H9 (cell line): ENCODE measurements around the gene PATL1. TPM values are rescaled to one million over a fixed set of nuclear protein-coding genes. Genes with fewer than 3 reads are reported as not detected.

Experiments
- DNase-seq: peaks from one replicate; pipeline ENCODE4 v3.0.0-alpha.2; 2017
- H2AFZ ChIP-seq: one replicate; pipeline ENCODE4 v1.6.1; 2013; ENCODE audit warnings: mild to moderate bottlenecking, low read length, control low read depth, moderate library complexity
- H2AK5ac ChIP-seq: 2 replicates; pipeline ENCODE4 v1.6.1; 2013; ENCODE audit warnings: low read length, control low read depth, mixed read lengths; ENCODE audit not compliant: insufficient read length
- H2BK120ac ChIP-seq: one replicate; pipeline ENCODE4 v1.6.1; 2013; ENCODE audit warnings: low read depth, mild to moderate bottlenecking, low read length, control low read depth, inconsistent platforms; ENCODE audit not compliant: poor library complexity, severe bottlenecking
- H2BK12ac ChIP-seq: 2 replicates; pipeline ENCODE4 v1.6.1; 2013; ENCODE audit warnings: low read length, control low read depth, mixed read lengths, low read depth; ENCODE audit not compliant: insufficient read length
- H2BK15ac ChIP-seq: 2 replicates; pipeline ENCODE4 v1.6.1; 2013; ENCODE audit warnings: low read depth, low read length, control low read depth
- H2BK20ac ChIP-seq: one replicate; pipeline ENCODE4 v1.6.1; 2013; ENCODE audit warnings: low read depth, mild to moderate bottlenecking, low read length, control low read depth, inconsistent platforms; ENCODE audit not compliant: poor library complexity, severe bottlenecking
- H2BK5ac ChIP-seq: 2 replicates; pipeline ENCODE4 v1.6.1; 2013; ENCODE audit warnings: low read length, control low read depth, mixed read lengths; ENCODE audit not compliant: insufficient read length
- H3K14ac ChIP-seq: 2 replicates; pipeline ENCODE4 v1.6.1; 2013; ENCODE audit warnings: low read length, control low read depth; ENCODE audit not compliant: insufficient read depth
- H3K18ac ChIP-seq: 2 replicates; pipeline ENCODE4 v1.6.1; 2013; ENCODE audit warnings: low read depth, mild to moderate bottlenecking, mixed read lengths, low read length, control low read depth; ENCODE audit not compliant: insufficient read length
- H3K23ac ChIP-seq: 2 replicates; pipeline ENCODE4 v1.6.1; 2013; ENCODE audit warnings: low read length, control low read depth, mixed read lengths, low read depth; ENCODE audit not compliant: insufficient read length
- H3K23me2 ChIP-seq: 2 replicates; pipeline ENCODE4 v1.6.1; 2013; ENCODE audit warnings: low read depth, mild to moderate bottlenecking, mixed read lengths, low read length, control low read depth; ENCODE audit not compliant: insufficient read length, poor library complexity, severe bottlenecking
- H3K27ac ChIP-seq: 2 replicates; pipeline ENCODE4 v1.5.1; 2013; ENCODE audit warnings: low read length, control low read depth, mixed read lengths, low read depth; ENCODE audit not compliant: insufficient read length
- H3K27me3 ChIP-seq: 2 replicates; pipeline ENCODE4 v1.6.1; 2013; ENCODE audit warnings: low read length, control low read depth, inconsistent platforms; ENCODE audit not compliant: insufficient read depth
- H3K4ac ChIP-seq: 2 replicates; pipeline ENCODE4 v1.6.1; 2013; ENCODE audit warnings: low read depth, mild to moderate bottlenecking, control low read depth, inconsistent platforms, low read length, moderate library complexity
- H3K4me1 ChIP-seq: 2 replicates; pipeline ENCODE4 v1.6.1; 2013; ENCODE audit warnings: low read length, control low read depth, inconsistent platforms; ENCODE audit not compliant: insufficient read depth
- H3K4me2 ChIP-seq: 2 replicates; pipeline ENCODE4 v1.6.1; 2013; ENCODE audit warnings: low read length, control low read depth, mixed read lengths; ENCODE audit not compliant: insufficient read length, insufficient read depth
- H3K56ac ChIP-seq: 2 replicates; pipeline ENCODE4 v1.6.1; 2013; ENCODE audit warnings: low read depth, mild to moderate bottlenecking, mixed read lengths, low read length, control low read depth; ENCODE audit not compliant: insufficient read length
- H3K79me1 ChIP-seq: 2 replicates; pipeline ENCODE4 v1.6.1; 2013; ENCODE audit warnings: low read depth, mild to moderate bottlenecking, moderate library complexity, low read length, control low read depth, inconsistent platforms; ENCODE audit not compliant: insufficient read depth, poor library complexity, severe bottlenecking
- H3K79me2 ChIP-seq: 2 replicates; pipeline ENCODE4 v1.6.1; 2013; ENCODE audit warnings: low read length, control low read depth, inconsistent platforms; ENCODE audit not compliant: insufficient read depth
- H3K9ac ChIP-seq: 2 replicates; pipeline ENCODE4 v1.6.1; 2013; ENCODE audit warnings: low read length, control low read depth, mixed read lengths; ENCODE audit not compliant: insufficient read length; ENCODE audit errors: extremely low read depth
- H3K9me3 ChIP-seq: one replicate; pipeline ENCODE4 v1.6.1; 2013; ENCODE audit warnings: low read depth, low read length, inconsistent platforms; ENCODE audit not compliant: control insufficient read depth
- H3T11ph ChIP-seq: one replicate; pipeline ENCODE4 v1.6.1; 2013; ENCODE audit warnings: mild to moderate bottlenecking, low read length, control low read depth, inconsistent platforms
- H4K20me1 ChIP-seq: one replicate; pipeline ENCODE4 v1.6.1; 2013; ENCODE audit not compliant: control insufficient read depth, insufficient read length, insufficient read depth
- H4K5ac ChIP-seq: 2 replicates; pipeline ENCODE4 v1.6.1; 2013; ENCODE audit warnings: low read depth, mild to moderate bottlenecking, mixed read lengths, low read length, control low read depth; ENCODE audit not compliant: insufficient read length
- H4K8ac ChIP-seq: replicated peaks from 2 replicates; pipeline ENCODE4 v1.6.1; 2013; ENCODE audit warnings: low read length, control low read depth, mixed read lengths, low read depth; ENCODE audit not compliant: insufficient read length
- H4K91ac ChIP-seq: 2 replicates; pipeline ENCODE4 v1.6.1; 2013; ENCODE audit warnings: low read depth, mild to moderate bottlenecking, moderate library complexity, mixed read lengths, low read length, control low read depth; ENCODE audit not compliant: insufficient read length
- H3K27ac Mint-ChIP-seq, 3 experiments: 2 replicates in 2 of 3; 3 replicates in 1 of 3; pipeline ENCODE4 v1.8.0; 2020 to 2021; ENCODE audit warnings: mixed read lengths in 3 of 3, mild to moderate bottlenecking in 1 of 3, moderate library complexity in 1 of 3
- H3K27me3 Mint-ChIP-seq: 2 replicates; pipeline ENCODE4 v1.8.0; 2021; ENCODE audit warnings: low read depth, mild to moderate bottlenecking, moderate library complexity, mixed read lengths
- H3K36me3 Mint-ChIP-seq, 3 experiments: 2 replicates in 2 of 3; 3 replicates in 1 of 3; pipeline ENCODE4 v1.8.0; 2020 to 2021; ENCODE audit warnings: low read depth in 3 of 3, mixed read lengths in 3 of 3; ENCODE audit not compliant: insufficient read depth in 1 of 3
- H3K4me1 Mint-ChIP-seq, 2 experiments: 2 replicates each; pipeline ENCODE4 v1.8.0; 2020; ENCODE audit warnings: mixed read lengths in 2 of 2
- H3K4me3 Mint-ChIP-seq, 2 experiments: 2 replicates in 1 of 2; 3 replicates in 1 of 2; pipeline ENCODE4 v1.8.0; 2020 to 2021; ENCODE audit warnings: mild to moderate bottlenecking in 2 of 2, mixed read lengths in 2 of 2, moderate library complexity in 1 of 2
- H3K9me3 Mint-ChIP-seq, 2 experiments: 2 replicates in 1 of 2; 3 replicates in 1 of 2; pipeline ENCODE4 v1.8.0; 2020; ENCODE audit warnings: mild to moderate bottlenecking in 2 of 2, mixed read lengths in 2 of 2, moderate library complexity in 1 of 2
- WGBS: extraction: QIAGEN DNeasy Blood & Tissue Kit; methylation state at CpG from one replicate; pipeline ENCODE4 v1.1.7; 2013; ENCODE audit warnings: missing lambda C conversion rate, low lambda C conversion rate, mixed read lengths; ENCODE audit not compliant: insufficient read length; ENCODE audit errors: extremely low coverage; 5-methylcytosine and 5-hydroxymethylcytosine counted together
- total RNA-seq: library from RNA; stranded (reverse); gene quantifications from 2 replicates; pipeline ENCODE4 v1.2.1, GENCODE V29; 2021
- TF ChIP-seq, protein P1 (sequence below): fragments of 200-600 bp; sonication (generic); conservative IDR thresholded peaks from 3 replicates; pipeline ENCODE4 v1.8.0; 2021; ENCODE audit warnings: antibody characterized with exemption, mild to moderate bottlenecking

Gene PATL1
- total RNA-seq, 1 experiment from 2014 or later, result 31.4 TPM

DNA sequence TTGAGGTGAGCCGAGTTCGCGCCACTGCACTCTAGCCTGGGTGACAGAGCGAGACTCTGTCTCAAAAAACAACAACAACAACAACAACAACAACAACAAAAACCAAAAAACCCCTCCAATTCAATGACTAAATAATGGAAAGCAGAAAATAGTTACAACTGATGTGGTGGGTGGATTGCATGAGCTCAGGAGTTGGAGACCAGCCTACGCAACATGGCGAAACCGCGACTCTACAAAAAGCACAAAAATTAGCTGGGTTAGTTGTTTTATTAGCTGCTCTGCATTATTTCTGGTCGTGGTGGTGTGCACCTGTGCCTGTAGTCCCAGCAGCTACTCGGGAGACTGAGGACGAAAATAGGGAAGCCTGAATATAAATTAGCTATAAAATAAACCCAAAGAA is 2.6 kb upstream of the PATL1 start:
- TF ChIP-seq, protein P1, sequence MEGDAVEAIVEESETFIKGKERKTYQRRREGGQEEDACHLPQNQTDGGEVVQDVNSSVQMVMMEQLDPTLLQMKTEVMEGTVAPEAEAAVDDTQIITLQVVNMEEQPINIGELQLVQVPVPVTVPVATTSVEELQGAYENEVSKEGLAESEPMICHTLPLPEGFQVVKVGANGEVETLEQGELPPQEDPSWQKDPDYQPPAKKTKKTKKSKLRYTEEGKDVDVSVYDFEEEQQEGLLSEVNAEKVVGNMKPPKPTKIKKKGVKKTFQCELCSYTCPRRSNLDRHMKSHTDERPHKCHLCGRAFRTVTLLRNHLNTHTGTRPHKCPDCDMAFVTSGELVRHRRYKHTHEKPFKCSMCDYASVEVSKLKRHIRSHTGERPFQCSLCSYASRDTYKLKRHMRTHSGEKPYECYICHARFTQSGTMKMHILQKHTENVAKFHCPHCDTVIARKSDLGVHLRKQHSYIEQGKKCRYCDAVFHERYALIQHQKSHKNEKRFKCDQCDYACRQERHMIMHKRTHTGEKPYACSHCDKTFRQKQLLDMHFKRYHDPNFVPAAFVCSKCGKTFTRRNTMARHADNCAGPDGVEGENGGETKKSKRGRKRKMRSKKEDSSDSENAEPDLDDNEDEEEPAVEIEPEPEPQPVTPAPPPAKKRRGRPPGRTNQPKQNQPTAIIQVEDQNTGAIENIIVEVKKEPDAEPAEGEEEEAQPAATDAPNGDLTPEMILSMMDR, result no peak
- no CpG with 5 or more reads among the region's 11 CpGs for WGBS
- peak overlapping the region in 1 of 2 experiments; percentile 11; a peak in 1 of 5 replicates for H3K4me3 Mint-ChIP-seq

More for the DNA sequence above, 2.6 kb upstream of the PATL1 start:
- Histone ChIP-seq H3K56ac (no peak overlapping the region), H3K9me3 (no peaks in the 10 kb centered on the region), H3K79me2 (peaks cover 2% of the 10 kb centered on the region; the same call in 1 of the 2 replicates), H3K18ac (no peak overlapping the region), H2BK12ac (no peak overlapping the region), H3K79me1 (no peaks in the 10 kb centered on the region), H2BK5ac (no peak overlapping the region), H3K9ac (no peak overlapping the region), H3K4ac (no peak overlapping the region), H3K27ac (no peak overlapping the region), H3K27me3 (no peaks in the 10 kb centered on the region), H4K8ac (no peak overlapping the region), H3K23me2 (peaks cover 10% of the 10 kb centered on the region), H2BK120ac (no peak overlapping the region), H4K91ac (no peak overlapping the region), H3T11ph (no peak overlapping the region), H3K23ac (no peak overlapping the region), H2BK15ac (no peak overlapping the region), H3K14ac (no peak overlapping the region), H2AK5ac (no peak overlapping the region), H2AFZ (no peak overlapping the region), H4K5ac (no peak overlapping the region), H3K4me2 (no peak overlapping the region), H4K20me1 (no peaks in the 10 kb centered on the region), H2BK20ac (no peak overlapping the region), H3K4me1 (peaks cover 3% of the 10 kb centered on the region; the same call in 1 of the 2 replicates)
- Mint-ChIP-seq H3K27ac (no peak overlapping the region), H3K36me3 (peaks cover 5 to 9% (median 9%) of the 10 kb centered on the region in 3 experiments; a peak in 5 of 7 replicates), H3K4me1 (peaks cover 17 to 18% of the 10 kb centered on the region in 2 experiments), H3K9me3 (no peaks in the 10 kb centered on the region; a peak in 2 of 5 replicates), H3K27me3 (no peaks in the 10 kb centered on the region; the same call in 1 of the 2 replicates)
- DNase-seq, result no peak
